Hepatocyte (in vitro differentiated cells): ENCODE data around the gene RGS5. TPM values are rescaled to one million over a fixed set of nuclear protein-coding genes. Genes with fewer than 3 reads are reported as not detected.
A peak's percentile ranks its signal among the peaks of the same experiment; 100 is the strongest.
"Not testable (repeated sequence)": the region's sequence is repeated elsewhere in the genome, so short reads cannot be mapped to it uniquely, and the experiment has no call there.

ENCODE experiments used
- DNase-seq: peaks from one replicate; pipeline ENCODE4 v3.0.0-alpha.2; 2016; ENCODE audit warnings: low spot score
- H2AFZ ChIP-seq: fragments of 200-600 bp; sonication (generic); 2 replicates; pipeline ENCODE4 v1.6.0; 2016; ENCODE audit warnings: antibody characterized with exemption, mild to moderate bottlenecking
- H3K27ac ChIP-seq: fragments of 200-600 bp; sonication (generic); 2 replicates; pipeline ENCODE4 v1.5.1; 2016; ENCODE audit warnings: mild to moderate bottlenecking
- H3K27me3 ChIP-seq: fragments of 200-600 bp; sonication (generic); 2 replicates; pipeline ENCODE4 v1.6.1; 2016
- H3K36me3 ChIP-seq: fragments of 200-600 bp; sonication (generic); replicated peaks from 2 replicates; pipeline ENCODE4 v1.5.1; 2016; ENCODE audit warnings: low read depth; ENCODE audit not compliant: insufficient read depth
- H3K4me1 ChIP-seq: fragments of 200-600 bp; sonication (generic); 2 replicates; pipeline ENCODE4 v1.5.1; 2016; ENCODE audit warnings: mild to moderate bottlenecking, moderate library complexity; ENCODE audit not compliant: insufficient read depth
- H3K4me2 ChIP-seq: fragments of 200-600 bp; sonication (generic); 2 replicates; pipeline ENCODE4 v1.6.0; 2016
- H3K4me3 ChIP-seq: fragments of 200-600 bp; sonication (generic); 2 replicates; pipeline ENCODE4 v1.5.1; 2016; ENCODE audit warnings: mild to moderate bottlenecking
- H3K79me2 ChIP-seq: fragments of 200-600 bp; sonication (generic); 2 replicates; pipeline ENCODE4 v1.6.0; 2017; ENCODE audit warnings: mild to moderate bottlenecking
- H3K9me2 ChIP-seq: fragments of 200-600 bp; sonication (generic); replicated peaks from 2 replicates; pipeline ENCODE4 v1.6.0; 2017; ENCODE audit warnings: mild to moderate bottlenecking; ENCODE audit not compliant: insufficient read depth
- H3K9me3 ChIP-seq: fragments of 200-600 bp; sonication (generic); 2 replicates; pipeline ENCODE4 v1.5.1; 2016; ENCODE audit warnings: low read depth, mild to moderate bottlenecking
- H4K20me1 ChIP-seq: fragments of 200-600 bp; sonication (generic); 2 replicates; pipeline ENCODE4 v1.6.0; 2016; ENCODE audit warnings: mild to moderate bottlenecking; ENCODE audit not compliant: insufficient read depth, poor library complexity, severe bottlenecking
- CTCF ChIP-seq: fragments of 200-600 bp; sonication (generic); IDR thresholded peaks from 2 replicates; pipeline ENCODE4 v1.5.1; 2016; ENCODE audit warnings: antibody characterized with exemption, mild to moderate bottlenecking; ENCODE audit not compliant: poor library complexity
- EZH2 ChIP-seq: fragments of 200-600 bp; sonication (generic); IDR thresholded peaks from 2 replicates; pipeline ENCODE4 v1.6.1; 2016; ENCODE audit warnings: antibody characterized with exemption, mild to moderate bottlenecking, borderline replicate concordance
- EZH2phosphoT487 ChIP-seq: fragments of 200-600 bp; sonication (generic); IDR thresholded peaks from one replicate; pipeline ENCODE4 v1.6.1; 2018; ENCODE audit warnings: antibody characterized with exemption, mild to moderate bottlenecking, low read depth, moderate library complexity; ENCODE audit not compliant: unreplicated experiment, severe bottlenecking
- WGBS: methylation state at CpG from one replicate; pipeline ENCODE4 v1.1.6; 2016; ENCODE audit warnings: low lambda C conversion rate; ENCODE audit errors: missing lambda C conversion rate; 5-methylcytosine and 5-hydroxymethylcytosine counted together
- polyA plus RNA-seq: library from polyadenylated mRNA; unstranded; fragments of >200 nt; fragmentation: Nextera tagmentation; extraction: Ambion mirVana; gene quantifications from 2 replicates; pipeline ENCODE4 v1.2.1, GENCODE V29; 2016
- total RNA-seq: library from RNA; depleted of rRNA; stranded (reverse); fragments of >200 nt; gene quantifications from 2 replicates; pipeline ENCODE4 v1.2.3, GENCODE V29; 2014

RGS5 gene
- 4.6 and 5.0 TPM in 2 replicates for total RNA-seq
- polyA plus RNA-seq, result 4.4 and 10.5 TPM in 2 replicates

- peak within 1 kb of the TSS; percentile 12 for H3K4me2 ChIP-seq
- TF ChIP-seq CTCF (no peak), EZH2 (no peak), EZH2phosphoT487 (no peak)
- no peaks in the 10 kb centered on the region for H3K4me1 ChIP-seq
- H3K9me3 ChIP-seq, result no peaks in the 10 kb centered on the region
- no peaks in the 10 kb centered on the region for H3K79me2 ChIP-seq
- no peaks in the 10 kb centered on the region for H3K27me3 ChIP-seq
- H3K27ac ChIP-seq, result no peak within 1 kb of the TSS
- H3K9me2 ChIP-seq, result no peaks in the 10 kb centered on the region
- no peak within 1 kb of the TSS for H3K4me3 ChIP-seq
- 30% methylated on average over 4 of the region's 4 CpGs for WGBS
- no peaks in the 10 kb centered on the region for H3K36me3 ChIP-seq
- no peak for DNase-seq
- no peak within 1 kb of the TSS for H2AFZ ChIP-seq
- H4K20me1 ChIP-seq, result no peaks in the 10 kb centered on the region
Observed at GRCh38 chr1:163202833-163203451, at the start of gene RGS5. Gene RGS5 (minus strand): TSS chr1:163202916. CDS start chr1:163202835, 81 bp downstream.

- TF ChIP-seq CTCF (no peak), EZH2 (no peak), EZH2phosphoT487 (no peak)
- H3K27ac ChIP-seq, result no peak overlapping the region
- H3K9me3 ChIP-seq, result no peaks in the 10 kb centered on the region
- H3K4me1 ChIP-seq, result no peaks in the 10 kb centered on the region
- no peaks in the 10 kb centered on the region for H3K79me2 ChIP-seq
- H3K36me3 ChIP-seq, result no peaks in the 10 kb centered on the region
- H3K27me3 ChIP-seq, result no peaks in the 10 kb centered on the region
- no peak for DNase-seq
- H3K4me3 ChIP-seq, result no peak overlapping the region
- no peak overlapping the region for H2AFZ ChIP-seq
- H4K20me1 ChIP-seq, result no peaks in the 10 kb centered on the region
- H3K9me2 ChIP-seq, result no peaks in the 10 kb centered on the region
- 62% methylated on average over 2 of the region's 2 CpGs for WGBS
- no peak overlapping the region for H3K4me2 ChIP-seq
Observed at GRCh38 chr1:163250382-163250974, 47.8 kb upstream of the RGS5 start.

GRCh38 chr1:163248064-163248463 lies 45.3 kb upstream of the RGS5 start:
- H3K9me2 ChIP-seq, result no peaks in the 10 kb centered on the region
- H3K9me3 ChIP-seq, result no peaks in the 10 kb centered on the region
- H3K27me3 ChIP-seq, result no peaks in the 10 kb centered on the region
- H3K27ac ChIP-seq, result no peak overlapping the region
- peaks cover 6% of the 10 kb centered on the region for H3K4me1 ChIP-seq
- DNase-seq, result no peak
- no peaks in the 10 kb centered on the region for H3K36me3 ChIP-seq
- no peak overlapping the region for H3K4me3 ChIP-seq
- H3K79me2 ChIP-seq, result no peaks in the 10 kb centered on the region
- no peaks in the 10 kb centered on the region for H4K20me1 ChIP-seq
- no peak overlapping the region for H3K4me2 ChIP-seq
- no peak overlapping the region for H2AFZ ChIP-seq
- TF ChIP-seq CTCF (no peak), EZH2phosphoT487 (no peak), EZH2 (no peak)

GRCh38 chr1:163244648-163245047 lies 41.9 kb upstream of the RGS5 start:
- not testable (repeated sequence) for H3K9me2 ChIP-seq, H3K79me2 ChIP-seq, DNase-seq, H3K36me3 ChIP-seq, H4K20me1 ChIP-seq, H3K27me3 ChIP-seq, H3K27ac ChIP-seq, H3K4me2 ChIP-seq, H3K4me3 ChIP-seq, H2AFZ ChIP-seq, H3K4me1 ChIP-seq, H3K9me3 ChIP-seq
- 89% methylated on average over 1 of the region's 1 CpG for WGBS
